ENCODE results near the gene NMS.
"Not testable (repeated sequence)": the region's sequence is repeated elsewhere in the genome, so short reads cannot be mapped to it uniquely, and the experiment has no call there.

The NMS gene

DNA sequence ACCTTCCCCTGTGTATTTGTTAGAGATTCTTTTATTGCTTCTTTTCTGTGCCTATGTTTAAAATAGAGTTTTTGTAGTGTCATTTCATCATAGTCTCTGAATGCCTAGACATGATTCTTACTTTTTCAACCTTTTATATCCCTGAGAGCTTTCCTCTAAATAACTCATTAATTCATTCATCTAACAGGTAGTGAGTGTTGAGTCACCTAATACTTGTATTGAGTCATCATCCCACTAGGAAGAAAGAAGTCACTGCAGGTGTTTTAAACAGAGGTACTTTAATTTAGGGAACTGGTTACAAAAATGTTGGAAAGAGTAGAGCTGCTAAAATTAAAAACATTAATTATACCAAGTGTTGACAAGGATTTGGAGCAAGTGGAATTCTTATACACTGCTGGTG, 18.5 kb upstream of the NMS start:
- no peak for TF ChIP-seq CTCF (IDR thresholded peaks at IDR 0.05; ENCODE audit: low read depth, low read length)
- H3K4me3 ChIP-seq (ENCODE audit: low read depth, low read length), result no peak overlapping the region

GRCh38 chr2:100453853-100454252, 16.4 kb upstream of the NMS start:
- no peak for TF ChIP-seq CTCF (IDR thresholded peaks at IDR 0.05; ENCODE audit: low read depth, low read length)

GRCh38 chr2:100456357-100456756, 13.9 kb upstream of the NMS start:
- not testable (repeated sequence) for H3K4me3 ChIP-seq (ENCODE audit: low read depth, low read length)

More at GRCh38 chr2:100453853-100454252, 16.4 kb upstream of the NMS start:
- no peak overlapping the region for H3K4me3 ChIP-seq (ENCODE audit: low read depth, low read length)

DNA sequence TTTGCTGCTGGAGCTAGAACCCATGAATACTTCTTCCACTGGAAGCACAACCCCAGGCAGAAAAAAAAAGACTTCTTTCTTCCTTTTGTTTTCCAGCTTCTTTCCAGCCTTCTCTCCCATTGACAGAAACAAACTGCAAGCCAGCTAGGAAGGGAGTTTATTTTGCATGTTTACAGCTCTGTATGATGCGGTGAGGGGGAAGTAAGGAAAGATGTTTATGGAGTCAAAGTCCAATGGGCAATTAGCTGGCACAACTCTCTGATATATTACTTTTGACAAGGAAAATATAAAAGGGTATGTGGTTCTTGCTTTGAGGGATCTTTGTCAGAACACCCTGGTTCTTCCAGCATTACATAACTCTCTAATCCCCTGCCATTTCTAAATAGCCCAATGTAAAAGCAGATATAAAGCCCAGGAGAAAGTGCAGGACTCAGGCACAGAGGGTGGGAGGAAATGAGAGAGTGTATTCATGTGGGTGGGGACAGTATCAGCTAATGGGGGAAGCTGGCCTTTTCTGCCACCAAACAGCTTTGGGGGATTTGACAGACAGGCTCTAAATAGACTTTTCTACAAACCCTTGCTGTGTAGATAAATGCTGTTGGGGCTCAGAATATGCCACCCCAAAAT, 9.3 kb upstream of the NMS start:
- TF ChIP-seq CTCF (IDR thresholded peaks at IDR 0.05; ENCODE audit: low read depth, low read length), result no peak
- H3K4me3 ChIP-seq (ENCODE audit: low read depth, low read length), result no peak overlapping the region

DNA sequence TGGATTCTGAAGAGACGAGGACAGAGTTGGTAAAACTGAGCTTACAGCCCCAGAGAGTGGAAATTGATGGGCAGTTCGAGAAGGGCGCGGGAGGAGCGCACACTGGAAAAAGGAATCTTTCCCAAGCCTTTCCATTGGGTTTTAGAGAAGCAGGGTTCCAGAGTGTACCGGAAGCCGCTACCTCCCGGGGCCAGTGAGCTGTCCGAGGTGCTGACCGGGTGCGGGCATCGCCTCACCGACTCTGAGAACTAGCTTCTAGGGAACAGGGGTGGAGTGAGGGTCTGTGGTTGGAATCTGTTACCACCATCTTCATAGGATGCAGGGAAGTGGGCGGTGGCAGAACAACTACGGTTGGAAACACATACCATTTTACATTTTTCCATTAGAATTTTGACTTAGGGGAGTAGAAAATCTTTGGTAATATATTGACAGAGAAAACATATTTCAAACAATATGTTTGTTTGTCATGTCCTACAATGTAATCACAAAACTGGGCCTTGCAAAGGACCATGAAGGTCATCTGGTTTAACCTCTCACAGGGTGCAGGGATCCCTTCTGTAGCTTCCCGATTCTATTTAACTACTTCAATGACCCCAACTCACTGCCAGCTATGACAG, 724 bp downstream of the NMS start:
- TF ChIP-seq CTCF (IDR thresholded peaks at IDR 0.05; ENCODE audit: low read depth, low read length), result no peak

GRCh38 chr2:100476606-100477005, 6.3 kb downstream of the NMS start:
- TF ChIP-seq CTCF (IDR thresholded peaks at IDR 0.05; ENCODE audit: low read depth, low read length), result no peak

More for the DNA sequence above, 724 bp downstream of the NMS start:
- no peak overlapping the region for H3K4me3 ChIP-seq (ENCODE audit: low read depth, low read length)

GRCh38 chr2:100482741-100483140, 12.5 kb downstream of the NMS start:
- no peak overlapping the region for H3K4me3 ChIP-seq (ENCODE audit: low read depth, low read length)
- TF ChIP-seq CTCF (IDR thresholded peaks at IDR 0.05; ENCODE audit: low read depth, low read length), result no peak

More at GRCh38 chr2:100476606-100477005, 6.3 kb downstream of the NMS start:
- H3K4me3 ChIP-seq (ENCODE audit: low read depth, low read length), result no peak overlapping the region

Measured in WI38 (cell line).